Progenitor cell of endocrine pancreas (in vitro differentiated cells): Measurements from ENCODE around the gene EGLN2. TPM values are rescaled to one million over a fixed set of nuclear protein-coding genes. Genes with fewer than 3 reads are reported as not detected.

ENCODE experiments used
- DNase-seq: peaks from one replicate; pipeline ENCODE4 v3.0.0; 2021; ENCODE audit warnings: low spot score; ENCODE audit not compliant: unreplicated experiment
- H3K27ac Mint-ChIP-seq: 2 replicates; pipeline ENCODE4 v1.8.0; 2021; ENCODE audit warnings: mild to moderate bottlenecking, moderate library complexity, mixed read lengths
- H3K27me3 Mint-ChIP-seq: 2 replicates; pipeline ENCODE4 v1.8.0; 2021; ENCODE audit warnings: mixed read lengths
- H3K36me3 Mint-ChIP-seq: 2 replicates; pipeline ENCODE4 v1.8.0; 2022; ENCODE audit warnings: mixed read lengths; ENCODE audit not compliant: insufficient read depth
- H3K4me1 Mint-ChIP-seq: 2 replicates; pipeline ENCODE4 v1.8.0; 2021; ENCODE audit warnings: low read depth, mixed read lengths
- H3K4me3 Mint-ChIP-seq: 2 replicates; pipeline ENCODE4 v1.8.0; 2021; ENCODE audit warnings: low read depth, mild to moderate bottlenecking, moderate library complexity, mixed read lengths
- H3K9me3 Mint-ChIP-seq: 2 replicates; pipeline ENCODE4 v1.8.0; 2021; ENCODE audit warnings: low read depth, mixed read lengths
- CTCF ChIP-seq: fragments of 200-600 bp; sonication (generic); IDR thresholded peaks from one replicate; pipeline ENCODE4 v1.5.0; 2021; ENCODE audit warnings: antibody characterized with exemption, mild to moderate bottlenecking; ENCODE audit not compliant: unreplicated experiment
- total RNA-seq: library from RNA; stranded (reverse); gene quantifications from 2 replicates; pipeline ENCODE4 v1.2.1, GENCODE V29; 2021

Gene EGLN2
- total RNA-seq, 1 donor from 2014 or later = 110 TPM

GRCh38 chr19:40774916-40775631 is 23.9 kb upstream of the EGLN2 start, which contains the start of gene MIA:
TSS of gene MIA (plus strand) at chr19:40775521. CDS start at chr19:40775543, 22 bp downstream.
- H3K4me3 Mint-ChIP-seq = no peak within 1 kb of the TSS
- H3K27me3 Mint-ChIP-seq = no peaks in the 10 kb centered on the region
- no peak for TF ChIP-seq CTCF
- H3K4me1 Mint-ChIP-seq = peaks cover 10% of the 10 kb centered on the region
- peaks cover 11% of the 10 kb centered on the region for H3K36me3 Mint-ChIP-seq
- H3K27ac Mint-ChIP-seq = peak within 1 kb of the TSS; percentile 78
- H3K9me3 Mint-ChIP-seq = peaks cover 4% of the 10 kb centered on the region
- no peak for DNase-seq

GRCh38 chr19:40775632-40776022 is 23.4 kb upstream of the EGLN2 start:
- TF ChIP-seq CTCF = no peak
- Mint-ChIP-seq H3K27ac (peak overlapping the region; percentile 78), H3K4me1 (peaks cover 10% of the 10 kb centered on the region), H3K27me3 (no peaks in the 10 kb centered on the region), H3K36me3 (peaks cover 8% of the 10 kb centered on the region), H3K4me3 (no peak overlapping the region), H3K9me3 (peaks cover 4% of the 10 kb centered on the region)
- no peak for DNase-seq

- no peak for DNase-seq
- Mint-ChIP-seq H3K4me1 (peaks cover 10% of the 10 kb centered on the region), H3K4me3 (no peak overlapping the region), H3K27me3 (no peaks in the 10 kb centered on the region), H3K36me3 (peaks cover 4% of the 10 kb centered on the region), H3K9me3 (no peaks in the 10 kb centered on the region), H3K27ac (no peak overlapping the region)
- no peak for TF ChIP-seq CTCF
Observed at GRCh38 chr19:40776364-40776763, 22.6 kb upstream of the EGLN2 start.

- peaks cover 5% of the 10 kb centered on the region for H3K36me3 Mint-ChIP-seq
- H3K9me3 Mint-ChIP-seq = no peaks in the 10 kb centered on the region
- peak overlapping the region; percentile 100 for H3K27ac Mint-ChIP-seq
- TF ChIP-seq CTCF = no peak
- peak overlapping the region; percentile 82 for H3K4me3 Mint-ChIP-seq
- H3K27me3 Mint-ChIP-seq = no peaks in the 10 kb centered on the region
- DNase-seq = peak; percentile 79
- H3K4me1 Mint-ChIP-seq = peaks cover 10% of the 10 kb centered on the region
Observed at GRCh38 chr19:40776932-40777644, 21.9 kb upstream of the EGLN2 start.

GRCh38 chr19:40777645-40777936 is 21.4 kb upstream of the EGLN2 start:
- no peak for TF ChIP-seq CTCF
- peak overlapping the region; percentile 100 for H3K27ac Mint-ChIP-seq
- no peaks in the 10 kb centered on the region for H3K9me3 Mint-ChIP-seq

More at GRCh38 chr19:40777645-40777936, 21.4 kb upstream of the EGLN2 start:
- H3K27me3 Mint-ChIP-seq = no peaks in the 10 kb centered on the region
- peaks cover 7% of the 10 kb centered on the region for H3K36me3 Mint-ChIP-seq
- H3K4me1 Mint-ChIP-seq = peaks cover 10% of the 10 kb centered on the region
- DNase-seq = no peak
- H3K4me3 Mint-ChIP-seq = peak overlapping the region; percentile 82
